NCI-H82 treated with DMSO at 0.1 percent for 48 hours (cell line): Measurements from ENCODE around the gene PTPN1.
"Not testable (repeated sequence)": the region's sequence is repeated elsewhere in the genome, so short reads cannot be mapped to it uniquely, and the experiment has no call there.

ENCODE experiments used
- DNase-seq: peaks from one replicate; lab custom pipeline; 2025; ENCODE audit not compliant: unreplicated experiment; lab: John Stamatoyannopoulos, UW

Gene PTPN1

DNA sequence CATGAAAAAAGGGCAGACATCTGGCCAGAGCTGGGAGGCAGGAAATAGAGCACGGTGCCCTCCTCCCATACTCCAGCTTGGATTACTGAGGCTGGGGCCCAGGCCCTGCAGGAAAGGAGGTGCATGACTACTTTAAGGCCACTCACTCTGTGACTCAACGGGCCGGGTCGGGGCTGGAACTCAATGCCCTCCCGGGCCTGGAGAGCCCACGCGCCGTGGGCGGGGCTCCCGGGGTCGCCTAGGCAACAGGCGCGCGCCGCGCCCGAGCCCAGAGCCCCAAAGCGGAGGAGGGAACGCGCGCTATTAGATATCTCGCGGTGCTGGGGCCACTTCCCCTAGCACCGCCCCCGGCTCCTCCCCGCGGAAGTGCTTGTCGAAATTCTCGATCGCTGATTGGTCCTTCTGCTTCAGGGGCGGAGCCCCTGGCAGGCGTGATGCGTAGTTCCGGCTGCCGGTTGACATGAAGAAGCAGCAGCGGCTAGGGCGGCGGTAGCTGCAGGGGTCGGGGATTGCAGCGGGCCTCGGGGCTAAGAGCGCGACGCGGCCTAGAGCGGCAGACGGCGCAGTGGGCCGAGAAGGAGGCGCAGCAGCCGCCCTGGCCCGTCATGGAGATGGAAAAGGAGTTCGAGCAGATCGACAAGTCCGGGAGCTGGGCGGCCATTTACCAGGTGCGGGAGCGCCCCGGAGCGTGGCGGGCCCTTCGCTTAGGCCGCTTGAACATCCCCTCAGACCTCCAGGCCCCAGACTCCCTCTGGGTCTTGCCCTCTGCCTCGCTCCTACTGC lies at the start of gene PTPN1:
TSS of gene PTPN1 (plus strand) at position 461 of the 783 bp plus-strand sequence. CDS start at position 606, 145 bp downstream.
- DNase-seq = peak; percentile 95

DNA sequence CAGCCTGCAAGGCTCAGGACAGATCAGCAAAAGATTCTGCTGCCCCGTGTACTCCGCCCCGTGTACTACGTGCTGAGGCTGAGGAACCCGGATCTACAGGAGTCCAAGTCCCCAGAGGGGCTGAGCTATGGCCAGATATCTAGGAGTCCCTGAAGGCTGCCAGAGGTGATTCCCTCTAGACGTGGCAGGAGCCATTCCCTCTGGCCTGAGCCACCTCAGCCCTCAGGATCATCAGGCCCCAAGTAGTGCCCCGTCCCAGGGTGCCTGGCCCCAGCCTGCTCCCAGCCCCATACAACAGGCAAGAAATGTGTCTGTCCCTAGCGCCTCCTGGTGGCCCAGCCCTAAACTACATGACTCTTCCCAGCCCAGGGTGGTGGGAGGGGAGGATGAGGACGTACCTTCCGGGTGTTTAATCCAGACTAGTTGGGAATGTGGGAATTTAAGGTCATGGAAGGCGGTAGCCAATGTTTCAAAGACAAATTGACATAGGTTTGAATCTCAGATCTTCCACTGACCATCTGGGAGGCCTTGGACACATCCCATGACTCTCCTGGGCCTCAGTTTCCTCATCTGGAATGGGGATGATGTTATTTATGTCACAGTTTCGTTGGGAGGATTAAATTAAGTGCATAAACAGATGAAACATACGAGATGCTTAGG lies 49.4 kb upstream of the PTPN1 start:
- DNase-seq = peak; percentile 83

DNA sequence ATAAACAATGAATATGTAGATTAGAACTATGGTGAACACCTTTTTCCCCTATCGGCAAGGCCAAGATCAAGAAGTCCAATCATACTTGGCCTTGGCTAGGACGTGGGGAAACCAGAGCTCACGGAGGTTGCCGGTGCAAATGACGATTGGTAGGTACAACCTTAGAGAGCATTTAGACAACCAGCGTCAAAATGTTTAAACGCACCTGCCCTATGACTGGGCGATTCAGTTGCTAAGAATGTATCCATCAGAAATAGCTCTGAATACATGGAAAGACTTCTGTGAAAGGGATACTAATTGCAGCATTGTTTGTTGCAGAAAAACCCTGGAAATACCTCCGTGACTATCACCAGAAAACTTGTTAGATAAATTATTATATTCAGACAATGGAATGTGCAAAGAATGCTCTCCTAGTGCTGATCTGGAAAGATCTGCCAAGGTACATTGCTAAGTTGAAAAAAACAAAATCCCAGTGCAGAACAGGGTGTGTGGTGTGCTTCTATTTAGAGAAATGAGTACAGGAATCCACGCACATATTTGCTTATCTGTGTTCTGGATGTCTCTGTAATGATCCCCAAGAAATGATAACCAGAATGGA lies 48.0 kb upstream of the PTPN1 start:
- no peak for DNase-seq

DNA sequence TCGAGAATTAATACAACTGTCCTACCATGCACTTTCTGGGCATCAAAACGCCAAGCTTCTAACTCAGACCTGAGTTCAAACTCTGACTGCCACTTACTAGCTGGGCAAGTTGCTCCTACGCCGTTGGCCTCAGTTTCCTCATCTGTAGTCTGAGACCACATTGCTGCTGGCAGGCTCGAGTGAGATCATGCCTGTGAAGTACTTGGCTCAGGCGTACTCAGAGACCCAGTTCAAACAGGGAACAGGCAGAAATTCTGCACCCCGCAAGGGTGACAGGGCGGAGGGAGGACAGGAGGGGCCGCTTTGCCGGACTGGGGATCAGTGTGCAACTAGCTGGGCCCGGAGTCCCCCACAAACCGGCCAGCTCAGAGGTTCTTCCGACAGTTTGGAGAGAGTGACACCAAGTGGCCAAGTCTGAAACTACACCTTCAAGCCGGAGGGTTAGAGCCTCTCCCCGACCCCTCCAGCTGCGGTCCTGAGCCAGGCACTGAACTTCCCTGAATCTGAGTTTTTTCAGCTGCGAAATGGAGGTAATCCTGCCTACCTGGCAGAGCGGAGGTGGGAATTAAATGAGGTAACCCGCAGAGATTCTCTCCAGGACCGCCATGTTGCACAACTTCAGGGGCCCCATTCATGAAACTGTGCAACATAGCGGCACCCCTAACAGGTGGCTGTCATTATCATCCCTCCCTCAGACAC lies 46.0 kb upstream of the PTPN1 start:
- peak; percentile 19 for DNase-seq

DNA sequence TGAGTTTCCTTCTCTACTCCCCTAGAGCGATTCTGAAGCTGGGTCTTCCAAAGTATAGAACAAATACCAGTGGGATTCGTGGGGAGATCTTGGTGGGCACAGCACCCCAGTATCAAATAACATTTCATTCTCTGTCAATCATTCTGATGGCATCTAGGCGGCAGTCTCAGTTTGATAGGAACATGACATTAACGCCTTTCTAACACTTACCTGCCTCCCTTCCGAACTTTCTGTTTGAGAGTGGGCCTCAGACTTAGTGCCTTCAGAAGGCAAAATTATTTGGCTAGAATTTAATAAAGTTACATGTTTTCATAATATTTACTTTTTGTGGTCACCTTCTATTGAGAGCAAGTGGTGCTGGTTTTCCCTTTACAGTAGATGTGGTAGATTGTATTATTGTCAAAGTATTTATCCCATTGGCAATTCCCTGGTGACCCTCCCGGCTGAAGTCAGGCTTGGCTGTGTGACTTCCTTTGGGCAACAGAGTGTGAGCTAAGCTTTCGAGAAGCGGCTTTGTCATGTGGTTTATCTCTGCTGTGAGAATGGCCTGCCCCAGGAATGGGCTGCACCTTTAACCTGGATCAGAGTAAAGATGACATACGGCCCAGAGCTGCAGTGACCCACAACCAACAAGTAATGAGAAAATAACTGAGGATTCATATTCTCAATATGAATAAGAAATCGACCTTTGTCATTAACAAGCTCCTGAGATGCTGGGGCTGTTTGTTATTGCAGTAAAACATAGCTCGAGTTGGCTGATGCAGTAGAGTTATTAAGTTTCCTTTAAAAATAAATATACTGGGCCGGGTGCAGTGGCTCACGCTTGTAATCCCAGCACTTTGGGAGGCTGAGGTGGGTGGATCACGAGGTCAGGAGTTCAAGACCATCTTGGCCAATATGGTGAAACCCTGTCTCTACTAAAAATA lies 45.2 kb upstream of the PTPN1 start:
- DNase-seq = no peak

GRCh38 chr20:50467174-50467573 lies 43.0 kb upstream of the PTPN1 start:
- no peak for DNase-seq

- DNase-seq = peak; percentile 33
These were observed 42.3 kb upstream of the PTPN1 start for GRCh38 chr20:50467718-50468356.

DNA sequence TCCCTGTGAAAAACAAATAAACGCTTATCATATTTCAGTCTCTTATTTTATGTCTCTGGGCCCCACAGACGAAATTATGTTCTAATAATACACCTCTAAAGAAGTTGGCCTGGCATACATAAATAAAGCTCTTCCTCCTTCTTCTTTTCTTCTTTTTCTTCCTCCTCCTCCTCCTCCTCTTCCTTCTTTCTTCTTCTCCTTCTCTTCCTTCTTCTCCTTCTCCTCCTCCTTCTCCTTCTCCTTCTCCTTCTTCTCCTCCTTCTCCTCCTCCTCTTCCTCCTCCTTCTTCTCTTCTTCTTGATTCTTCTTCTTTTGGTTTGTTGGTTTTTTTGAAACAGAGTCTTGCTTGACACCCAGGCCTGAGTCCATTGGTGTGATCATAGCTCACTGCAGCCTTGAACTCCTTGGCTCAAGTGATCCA lies 41.8 kb upstream of the PTPN1 start:
- DNase-seq = no peak

DNA sequence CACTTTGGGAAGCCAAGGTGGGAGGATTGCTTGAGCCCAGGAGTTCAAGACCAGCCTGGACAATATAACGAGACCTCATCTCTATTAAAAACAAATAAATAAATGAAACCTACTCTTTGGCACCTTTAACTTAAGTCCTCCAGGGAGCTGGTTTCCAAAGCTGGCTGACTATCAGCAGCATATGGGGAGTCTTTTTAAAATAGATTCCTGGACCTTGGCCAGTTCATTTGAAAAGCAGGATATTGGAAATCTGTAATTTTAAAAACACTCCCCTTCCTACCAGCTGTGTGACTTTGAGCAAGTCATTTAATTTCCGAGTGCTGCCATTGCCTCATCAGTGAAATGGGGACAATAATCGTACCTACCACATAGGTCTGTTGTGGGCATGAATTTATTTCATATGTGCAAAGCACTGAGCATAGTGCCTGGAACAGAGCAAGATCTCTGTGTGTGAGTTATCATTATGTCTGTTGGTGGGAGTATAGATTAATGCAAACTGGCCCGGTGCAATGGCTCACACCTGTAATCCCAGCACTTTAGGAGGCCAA lies 40.9 kb upstream of the PTPN1 start:
- DNase-seq = no peak

GRCh38 chr20:50469796-50470195 lies 40.4 kb upstream of the PTPN1 start:
- no peak for DNase-seq

GRCh38 chr20:50470264-50470858 lies 39.8 kb upstream of the PTPN1 start:
- no peak for DNase-seq

- DNase-seq = no peak
These were observed 39.0 kb upstream of the PTPN1 start for GRCh38 chr20:50471231-50471630.

GRCh38 chr20:50472693-50473664 lies 37.2 kb upstream of the PTPN1 start:
- no peak for DNase-seq

DNA sequence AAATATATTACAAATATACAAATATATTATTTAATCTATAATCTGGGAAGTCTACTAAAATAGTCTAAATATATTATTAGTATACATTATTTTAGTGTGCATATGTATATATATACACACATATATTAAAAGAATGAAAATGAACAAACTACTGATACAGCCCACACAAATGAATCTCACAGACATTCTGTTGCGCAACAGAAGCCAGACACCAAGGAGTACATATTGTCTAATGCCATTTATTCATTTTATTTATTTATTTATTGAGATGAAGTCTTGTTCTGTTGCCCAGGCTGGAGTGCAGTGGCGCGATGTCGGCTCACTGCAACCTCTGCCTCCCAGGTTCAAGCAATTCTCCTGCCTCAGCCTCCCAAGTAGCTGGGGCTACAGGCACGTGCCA lies 35.8 kb upstream of the PTPN1 start:
- DNase-seq = not testable (repeated sequence)

DNA sequence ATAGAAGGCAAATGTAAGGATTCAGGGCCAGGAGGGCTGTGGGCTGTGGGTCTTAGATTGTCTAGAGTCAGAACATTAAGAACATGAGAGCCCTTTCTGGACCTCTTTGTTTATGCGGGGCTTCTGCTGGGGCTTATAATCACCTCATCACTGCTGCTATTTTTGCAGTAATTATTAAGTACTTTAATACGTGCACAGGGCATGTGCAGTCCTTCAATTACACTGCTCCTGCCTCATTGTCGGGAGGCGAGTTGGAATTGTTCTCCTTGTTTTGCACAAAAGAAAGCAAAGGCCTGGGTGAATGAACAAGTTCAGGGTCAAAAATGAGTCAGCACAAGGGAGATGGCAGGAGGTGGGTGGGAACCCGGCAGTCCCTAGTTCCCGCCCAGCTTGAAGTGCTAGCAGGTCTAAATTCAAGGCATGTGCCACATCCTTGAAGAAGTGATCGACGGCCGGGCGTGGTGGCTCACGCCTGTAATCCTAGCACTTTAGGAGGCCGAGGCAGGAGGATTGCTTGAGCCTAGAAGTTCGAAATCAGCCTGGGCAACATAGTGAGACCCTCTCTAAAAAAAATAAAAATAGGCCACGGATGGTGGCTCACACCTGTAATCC lies 34.4 kb upstream of the PTPN1 start:
- DNase-seq = no peak

- no peak for DNase-seq
These were observed 32.8 kb upstream of the PTPN1 start for GRCh38 chr20:50477239-50477872.
